HG02610 (cell line): Measurements from ENCODE around the gene PRDX5.
A peak's percentile ranks its signal among the peaks of the same experiment; 100 is the strongest.
"Not testable (repeated sequence)": the region's sequence is repeated elsewhere in the genome, so short reads cannot be mapped to it uniquely, and the experiment has no call there.

Source experiments
- ATAC-seq: cut with Tn5 transposase; IDR thresholded peaks from one replicate; pipeline ENCODE4 v1.9.1; 2021; ENCODE audit warnings: mild to moderate bottlenecking, moderate library complexity; ENCODE audit not compliant: unreplicated experiment

PRDX5 gene

GRCh38 chr11:64323373-64323772, 5.5 kb downstream of the PRDX5 start:
- no peak for ATAC-seq

DNA sequence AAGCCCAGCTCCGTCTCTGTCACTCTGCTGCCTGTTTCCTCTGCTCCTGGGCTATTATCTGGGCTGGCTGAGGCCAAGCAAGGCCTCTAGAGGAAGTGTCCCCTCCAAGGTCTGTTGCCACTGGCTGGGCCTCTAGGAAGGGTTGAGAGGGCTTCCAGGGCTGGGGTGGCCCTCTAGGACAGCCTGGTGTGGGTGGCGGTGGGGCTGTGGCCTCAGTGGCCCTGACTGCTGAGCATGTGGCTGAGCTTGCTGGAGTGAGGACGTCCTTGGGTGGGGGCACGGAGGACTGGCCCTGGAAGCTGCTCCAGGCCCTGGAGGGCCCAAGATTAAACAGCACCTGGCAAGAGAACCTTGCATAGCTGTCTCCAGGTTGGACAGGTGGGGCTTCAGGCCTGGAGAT, 6.1 kb downstream of the PRDX5 start:
- ATAC-seq = not testable (repeated sequence)

- no peak for ATAC-seq
These were observed 7.0 kb downstream of the PRDX5 start for GRCh38 chr11:64324692-64325469.

DNA sequence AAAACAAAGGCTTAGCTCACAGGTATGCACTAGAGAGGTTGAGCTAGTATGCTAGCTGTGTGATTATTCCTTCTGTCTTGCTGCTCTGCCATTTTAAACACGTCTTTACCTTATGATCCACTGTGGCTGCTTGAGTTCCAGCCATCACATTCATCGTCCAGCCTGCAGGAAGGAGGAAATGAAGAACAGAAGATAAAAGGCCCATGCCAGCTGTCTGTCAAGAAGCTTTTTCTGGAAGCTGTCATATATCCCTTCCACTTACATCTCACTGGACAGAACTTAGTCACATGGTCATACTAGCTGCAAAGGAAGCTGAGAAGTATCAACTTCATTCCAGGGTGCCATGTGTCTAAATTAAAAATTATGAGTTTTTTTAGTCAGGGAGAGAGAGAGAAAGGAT, 9.5 kb downstream of the PRDX5 start:
- no peak for ATAC-seq

- ATAC-seq = no peak
These were observed 10.1 kb downstream of the PRDX5 start for GRCh38 chr11:64327993-64328392.

DNA sequence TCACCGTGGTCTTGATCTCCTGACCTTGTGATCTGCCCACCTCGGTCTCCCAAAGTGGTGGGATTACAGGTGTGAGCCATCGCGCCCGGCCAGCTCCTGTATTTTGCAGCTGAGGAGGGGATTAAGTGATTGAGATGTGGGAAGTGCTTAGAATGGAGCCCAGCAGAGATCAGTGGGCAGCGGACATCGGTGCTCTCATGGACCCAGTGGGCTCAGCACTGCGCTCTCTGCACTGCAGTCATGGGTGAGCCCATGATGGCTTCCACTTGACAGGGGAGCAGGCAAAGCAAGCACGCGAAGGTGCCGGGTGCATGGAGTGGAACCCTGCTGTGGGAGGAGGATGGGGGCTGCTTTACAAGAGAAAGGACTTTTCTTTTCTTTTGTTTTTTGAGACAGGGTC, 13.0 kb downstream of the PRDX5 start:
- ATAC-seq = no peak

GRCh38 chr11:64331569-64332371, 13.8 kb downstream of the PRDX5 start:
- ATAC-seq = peak; percentile 55

DNA sequence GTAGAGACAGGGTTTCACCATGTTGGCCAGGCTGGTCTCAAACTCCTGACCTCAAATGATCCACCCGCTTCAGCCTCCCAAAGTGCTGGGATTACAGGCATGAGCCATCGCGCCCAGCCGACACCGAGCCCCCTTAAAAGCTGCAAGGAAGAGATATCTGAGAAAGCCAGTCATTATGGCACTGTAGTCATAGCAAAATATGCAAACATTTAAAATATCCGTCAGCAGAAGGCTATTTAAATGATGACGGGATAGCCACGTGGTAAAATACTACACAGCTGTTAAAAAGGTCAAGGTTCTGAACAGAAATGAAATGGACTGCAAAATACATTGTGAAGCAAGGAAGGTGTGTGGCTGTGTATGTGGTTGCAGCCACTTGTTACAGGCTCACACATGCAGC, 15.6 kb downstream of the PRDX5 start:
- ATAC-seq = no peak

- ATAC-seq = peak; percentile 84
These were observed 17.1 kb downstream of the PRDX5 start for GRCh38 chr11:64334764-64335735.

DNA sequence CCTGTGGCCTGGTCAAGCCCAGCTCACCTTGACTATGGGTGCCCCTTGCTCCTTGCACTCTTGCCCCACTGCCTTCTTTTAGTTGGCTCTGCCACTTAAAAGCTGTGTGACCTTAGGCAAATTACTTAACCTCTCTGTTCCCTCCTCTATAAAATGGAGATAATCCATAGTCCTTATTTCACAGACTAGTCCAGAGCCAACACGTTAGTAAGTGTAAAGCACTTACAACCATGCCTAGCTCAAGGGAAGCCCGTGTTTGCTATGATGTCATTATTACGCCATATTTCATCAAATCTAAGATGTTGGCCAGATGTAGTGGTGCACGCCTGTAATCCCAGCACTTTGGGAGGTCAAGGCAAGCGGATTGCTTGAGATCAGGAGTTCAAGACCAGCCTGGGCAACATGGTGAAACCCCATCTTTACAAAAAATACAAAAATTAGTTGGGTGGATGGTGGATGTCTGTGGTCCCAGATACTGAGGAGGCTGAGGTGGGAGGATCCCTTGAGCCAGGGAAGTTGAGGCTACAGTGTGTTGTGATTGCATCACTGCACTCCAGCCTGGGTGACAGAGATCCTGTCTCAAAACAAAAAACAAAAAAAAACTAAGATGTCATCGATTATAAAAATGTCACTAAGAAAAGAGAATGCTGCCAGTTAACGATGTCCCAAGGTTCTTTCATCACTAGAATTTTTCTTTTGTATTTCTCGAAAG, 19.8 kb downstream of the PRDX5 start:
- no peak for ATAC-seq

- ATAC-seq = no peak
These were observed 20.8 kb downstream of the PRDX5 start for GRCh38 chr11:64338716-64339115.

GRCh38 chr11:64339286-64339685, 21.4 kb downstream of the PRDX5 start:
- ATAC-seq = no peak

GRCh38 chr11:64339754-64340408, 22.0 kb downstream of the PRDX5 start, which contains the start of gene CCDC88B:
Gene CCDC88B, plus strand, starts transcription at chr11:64340204. Its CDS starts 63 bp downstream, at chr11:64340267.
- peak; percentile 44 for ATAC-seq

DNA sequence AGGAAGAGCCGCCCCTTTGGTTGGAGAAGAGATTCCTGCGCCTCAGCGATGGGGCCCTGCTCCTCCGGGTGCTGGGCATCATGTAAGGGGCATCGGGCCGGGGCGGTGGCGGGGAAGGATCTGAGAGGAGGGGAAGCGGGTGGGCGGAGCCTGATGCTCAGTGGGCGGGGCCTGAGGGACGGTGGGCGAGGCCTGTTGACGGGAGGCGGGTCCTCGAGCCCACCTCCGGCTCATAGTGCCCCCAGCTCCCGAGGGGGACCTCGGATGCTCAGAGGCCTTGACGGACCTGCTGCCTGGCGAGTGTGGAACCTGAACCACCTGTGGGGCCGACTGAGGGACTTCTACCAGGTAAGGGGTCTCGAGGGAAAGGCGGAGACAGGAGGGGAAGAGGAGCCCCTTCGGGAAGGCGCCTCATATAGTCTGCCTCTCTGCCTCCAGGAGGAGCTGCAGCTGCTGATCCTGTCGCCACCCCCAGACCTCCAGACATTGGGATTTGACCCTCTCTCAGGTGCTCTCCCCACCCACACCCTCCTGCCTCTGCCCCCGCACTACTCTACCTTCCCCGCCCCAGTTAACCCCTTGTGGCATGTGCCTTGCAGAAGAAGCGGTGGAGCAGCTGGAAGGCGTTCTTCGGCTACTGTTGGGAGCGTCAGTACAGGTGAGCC, 22.9 kb downstream of the PRDX5 start:
- no peak for ATAC-seq

- ATAC-seq = no peak
These were observed 23.5 kb downstream of the PRDX5 start for GRCh38 chr11:64341429-64341828.

- peak; percentile 44 for ATAC-seq
These were observed 24.2 kb downstream of the PRDX5 start for GRCh38 chr11:64341851-64342791.

DNA sequence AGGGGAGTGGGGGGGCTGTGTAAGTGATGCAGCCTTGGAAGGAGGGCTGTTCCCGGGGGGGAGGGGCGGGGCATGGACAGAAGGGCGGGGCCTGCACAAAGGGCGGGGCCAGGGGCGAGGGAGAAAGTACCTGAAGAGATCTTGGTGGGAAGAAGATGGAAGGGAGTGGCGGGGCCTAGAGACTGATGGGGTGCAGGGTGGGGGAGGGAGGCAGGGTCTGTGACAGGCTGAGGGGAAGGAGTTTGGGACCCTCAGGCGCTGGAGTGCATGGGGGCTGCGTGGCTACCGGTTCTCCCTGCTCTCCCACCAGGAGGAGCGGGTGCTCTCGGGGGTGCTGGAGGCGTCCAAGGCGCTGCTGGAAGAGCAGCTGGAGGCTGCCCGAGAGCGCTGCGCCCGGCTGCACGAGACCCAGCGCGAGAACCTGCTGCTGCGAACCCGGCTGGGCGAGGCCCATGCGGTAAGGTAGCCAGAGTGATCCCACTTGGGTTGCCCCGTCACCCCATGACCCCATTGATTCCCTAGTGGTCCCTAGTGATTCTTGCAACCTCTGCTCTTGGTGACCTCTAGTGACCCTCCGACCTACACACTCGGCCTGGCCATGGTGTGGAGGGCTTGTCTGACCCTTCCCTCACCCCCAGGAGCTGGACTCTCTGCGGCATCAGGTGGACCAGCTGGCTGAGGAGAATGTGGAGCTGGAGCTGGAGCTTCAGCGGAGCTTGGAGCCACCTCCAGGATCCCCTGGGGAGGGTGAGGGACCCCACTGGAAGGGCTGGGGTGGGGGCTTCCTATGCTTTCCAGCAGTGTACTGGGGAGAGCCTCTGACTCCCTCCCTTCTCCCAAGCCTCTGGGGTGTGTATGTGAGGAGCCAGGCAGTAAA, 25.2 kb downstream of the PRDX5 start:
- ATAC-seq = no peak
